Measurements from ENCODE around the gene CTDP1.

DNA sequence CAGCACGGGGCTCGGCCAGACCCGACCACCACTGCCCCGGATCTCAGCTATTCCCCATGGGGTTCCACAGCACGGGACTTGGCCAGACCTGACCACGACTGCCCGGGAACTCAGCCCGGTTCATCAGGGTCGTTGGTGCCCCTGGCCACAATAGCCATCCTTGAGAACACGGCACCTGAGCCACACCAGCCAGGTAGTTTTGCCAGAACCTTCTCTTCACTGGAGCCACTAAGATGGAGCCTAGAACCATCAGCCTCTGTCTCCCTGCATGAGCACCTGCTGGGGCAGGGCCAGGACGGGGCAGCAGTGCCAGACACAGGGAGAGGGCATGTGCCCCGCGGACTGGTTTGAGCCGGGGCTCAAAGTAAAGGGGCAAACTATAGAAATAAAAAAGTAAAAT lies 106.7 kb downstream of the CTDP1 start:
- no peak for TF ChIP-seq CTCF (IDR thresholded peaks at IDR 0.05; ENCODE audit: poor library complexity)
- TF ChIP-seq EZH2 (IDR thresholded peaks at IDR 0.05; ENCODE audit: borderline replicate concordance): no peak

Measured in hepatocyte (in vitro differentiated cells).